ENCODE data around the gene AKT3.
"Not testable (repeated sequence)": the region's sequence is repeated elsewhere in the genome, so short reads cannot be mapped to it uniquely, and the experiment has no call there.

Gene AKT3

DNA sequence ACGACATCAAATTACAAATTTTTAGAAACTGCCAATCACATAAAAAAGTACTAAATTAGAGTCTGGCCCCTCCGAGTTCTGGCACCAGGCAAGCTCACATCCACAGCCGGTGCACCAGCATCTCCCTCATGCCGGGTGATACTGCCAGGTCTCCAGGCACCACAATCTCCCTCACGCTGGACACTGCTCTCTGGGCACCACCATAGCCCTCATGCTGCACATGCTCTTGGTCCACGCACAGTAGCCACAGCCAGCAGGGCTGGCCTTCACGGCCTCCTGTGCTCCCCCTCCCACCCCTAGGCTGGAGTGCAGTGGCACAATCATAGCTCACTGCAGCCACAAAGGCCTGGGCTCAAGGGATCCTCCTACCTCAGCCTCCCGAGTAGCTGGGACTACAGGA lies 65.5 kb downstream of the AKT3 start:
- no peak for DNase-seq (ENCODE audit: low read depth)

DNA sequence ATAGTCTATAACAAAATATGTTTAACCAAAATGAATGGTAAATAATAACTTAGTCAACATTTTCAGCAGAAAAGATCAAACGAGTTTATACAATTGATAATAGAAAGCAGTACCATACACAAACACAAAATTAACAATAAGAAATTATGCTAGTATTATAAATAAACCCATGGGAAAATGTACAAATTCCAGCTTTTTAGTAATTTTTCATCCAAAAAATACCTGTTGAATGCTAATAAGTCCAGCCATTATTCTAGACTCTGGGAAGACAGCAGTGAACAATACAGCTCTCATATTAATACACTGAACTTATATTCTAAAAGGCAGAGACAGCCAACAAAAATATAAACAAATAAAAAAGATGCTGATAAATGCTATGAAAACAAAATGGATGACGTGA lies 66.3 kb downstream of the AKT3 start:
- DNase-seq (ENCODE audit: low read depth): no peak

GRCh38 chr1:243772361-243773050 lies 77.5 kb downstream of the AKT3 start:
- not testable (repeated sequence) for DNase-seq (ENCODE audit: low read depth)

GRCh38 chr1:243770860-243771259 lies 79.2 kb downstream of the AKT3 start:
- DNase-seq (ENCODE audit: low read depth): no peak

DNA sequence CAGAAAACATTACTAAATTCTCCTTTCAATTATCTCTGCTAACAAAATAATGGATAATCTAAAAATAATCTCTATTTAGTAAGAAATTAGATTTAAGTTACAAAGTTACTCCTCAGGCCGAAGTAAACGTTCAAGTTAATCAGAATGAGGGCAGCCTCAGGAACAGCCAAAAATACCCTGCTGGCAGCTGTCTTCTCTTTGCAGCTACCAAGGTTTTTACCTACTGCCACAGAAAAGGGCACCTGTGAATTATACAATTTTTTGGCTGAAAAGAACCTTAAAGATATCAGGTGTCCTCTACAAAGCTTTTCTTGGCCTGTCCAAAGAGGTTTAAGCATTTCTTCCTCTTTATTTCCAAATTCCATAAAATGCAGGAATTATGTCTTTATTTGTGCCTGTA lies 84.4 kb downstream of the AKT3 start:
- no peak for DNase-seq (ENCODE audit: low read depth)

GRCh38 chr1:243763806-243764205 lies 86.2 kb downstream of the AKT3 start:
- DNase-seq (ENCODE audit: low read depth): no peak

GRCh38 chr1:243758647-243759046 lies 91.4 kb downstream of the AKT3 start:
- no peak for DNase-seq (ENCODE audit: low read depth)

- no peak for DNase-seq (ENCODE audit: low read depth)
Observed at GRCh38 chr1:243756529-243756928, 93.5 kb downstream of the AKT3 start.

DNA sequence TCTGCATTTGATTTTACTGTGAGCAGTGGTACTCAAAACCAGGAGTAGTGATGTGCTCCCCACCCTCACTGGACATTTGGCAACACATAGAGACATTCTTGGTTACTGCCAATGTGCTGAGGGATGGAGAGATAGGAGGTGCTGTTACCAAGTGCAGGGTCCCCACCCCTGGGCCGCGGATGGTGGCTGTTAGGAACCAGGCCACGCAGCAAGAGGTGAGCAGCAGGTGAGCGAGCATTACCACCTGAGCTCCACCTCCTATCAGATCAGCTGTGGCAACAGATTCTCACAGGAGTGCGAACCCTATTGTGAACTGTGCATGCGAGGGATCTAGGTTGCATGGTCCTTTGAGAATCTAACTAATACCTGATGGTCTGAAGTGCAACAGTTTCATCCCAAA lies 95.7 kb downstream of the AKT3 start:
- DNase-seq (ENCODE audit: low read depth): no peak

DNA sequence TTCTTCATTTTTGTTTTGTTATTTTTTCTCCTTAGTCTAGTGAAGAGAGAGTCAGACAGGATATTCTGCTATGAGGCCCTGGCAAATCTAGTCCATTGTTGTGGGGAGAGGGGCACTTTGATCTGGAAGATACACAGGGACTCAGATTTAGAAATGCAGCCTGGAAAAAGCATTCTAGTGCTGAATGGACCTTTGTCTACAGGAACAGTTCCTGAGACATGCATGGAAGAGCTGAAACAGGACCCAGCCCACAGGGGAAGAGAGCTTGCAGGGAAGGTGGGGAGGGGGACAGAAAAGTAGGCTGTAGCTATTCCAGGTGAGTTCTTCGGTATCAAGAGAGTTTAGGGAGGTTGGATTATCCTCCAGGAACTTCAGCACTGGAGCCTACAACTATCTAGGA lies 98.5 kb downstream of the AKT3 start:
- DNase-seq (ENCODE audit: low read depth): no peak

- no peak for DNase-seq (ENCODE audit: low read depth)
Observed at GRCh38 chr1:243748706-243749283, 101.2 kb downstream of the AKT3 start.

DNA sequence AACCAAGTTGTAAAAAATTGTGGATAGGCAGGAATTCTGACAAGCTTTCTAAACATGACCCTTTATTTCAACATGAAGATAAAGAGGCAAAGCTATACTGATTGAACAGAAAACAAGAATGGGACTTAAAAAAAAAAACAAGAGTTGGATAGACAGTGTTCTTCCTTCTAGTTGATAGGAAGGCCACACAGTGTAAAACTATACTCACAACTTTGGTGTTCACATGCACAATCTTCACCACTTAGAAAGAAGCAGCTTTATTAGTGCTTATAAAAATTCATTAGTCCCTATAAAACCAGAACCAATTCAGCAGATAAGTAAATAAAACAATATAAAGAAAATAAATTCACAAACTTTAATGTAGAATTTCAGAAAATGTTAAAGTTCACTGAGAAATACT lies 101.8 kb downstream of the AKT3 start:
- DNase-seq (ENCODE audit: low read depth): no peak

- no peak for DNase-seq (ENCODE audit: low read depth)
Observed at GRCh38 chr1:243746751-243747150, 103.3 kb downstream of the AKT3 start.

GRCh38 chr1:243745356-243745755 lies 104.7 kb downstream of the AKT3 start:
- no peak for DNase-seq (ENCODE audit: low read depth)

DNA sequence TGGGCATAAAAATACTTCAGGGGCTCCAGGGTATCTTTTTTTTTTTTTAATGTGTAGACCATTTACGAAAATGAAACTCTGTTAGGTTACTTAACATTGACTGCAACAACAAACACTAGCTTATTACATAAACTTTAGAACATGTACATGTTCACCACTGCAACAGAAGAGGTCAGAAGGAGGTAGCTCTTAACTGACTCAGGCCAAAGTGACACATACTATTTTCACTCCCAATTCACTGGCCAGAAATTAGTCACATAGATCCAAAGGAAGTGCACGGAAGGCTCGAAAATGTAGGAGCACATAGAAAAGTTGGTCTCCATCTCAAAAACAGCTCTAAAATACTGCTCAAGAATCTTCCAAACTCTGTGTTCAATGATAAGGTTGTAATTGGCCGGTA lies 107.2 kb downstream of the AKT3 start:
- DNase-seq (ENCODE audit: low read depth): no peak

GRCh38 chr1:243740255-243740999 lies 109.6 kb downstream of the AKT3 start:
- no peak for DNase-seq (ENCODE audit: low read depth)

- DNase-seq (ENCODE audit: low read depth): no peak
Observed at GRCh38 chr1:243739335-243740003, 110.6 kb downstream of the AKT3 start.

DNA sequence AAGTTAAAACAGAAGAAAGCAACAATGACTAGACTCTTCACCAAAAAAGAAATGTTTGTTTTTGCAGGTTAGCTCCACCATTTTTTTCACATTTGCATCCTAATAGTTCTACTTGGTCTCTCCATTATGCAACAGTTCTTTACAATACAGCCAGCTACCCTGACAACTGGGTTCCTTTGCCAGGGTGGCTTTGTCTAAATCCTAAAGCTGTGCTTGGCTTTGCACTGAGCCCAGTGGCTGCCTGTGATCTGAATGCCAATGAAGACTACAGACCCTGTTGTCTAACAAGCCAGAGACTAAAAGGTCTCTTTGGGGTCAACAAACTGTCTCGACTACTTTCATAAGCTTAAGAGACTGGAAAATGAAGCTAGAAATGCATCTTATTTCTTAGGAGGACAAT lies 112.0 kb downstream of the AKT3 start:
- no peak for DNase-seq (ENCODE audit: low read depth)

DNA sequence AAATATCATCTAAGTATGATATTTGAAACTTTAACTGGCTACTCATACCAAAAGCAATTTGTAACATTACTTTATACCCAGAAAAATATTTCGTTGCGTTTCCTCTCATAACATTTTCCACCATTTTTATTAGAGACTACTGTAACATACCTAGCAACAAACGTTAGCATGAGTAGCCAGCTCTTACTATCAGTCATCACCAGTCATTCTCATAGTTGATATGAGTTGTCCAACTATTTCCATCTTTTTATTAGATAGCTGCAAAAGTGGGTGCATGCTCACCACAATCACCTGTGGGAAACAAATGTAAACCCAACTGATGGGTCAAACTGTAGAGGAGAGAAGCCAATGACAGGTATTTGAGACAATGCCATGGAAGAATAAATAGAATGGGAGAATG lies 114.6 kb downstream of the AKT3 start:
- no peak for DNase-seq (ENCODE audit: low read depth)

- DNase-seq (ENCODE audit: low read depth): no peak
Observed at GRCh38 chr1:243734308-243734695, 115.7 kb downstream of the AKT3 start.

DNA sequence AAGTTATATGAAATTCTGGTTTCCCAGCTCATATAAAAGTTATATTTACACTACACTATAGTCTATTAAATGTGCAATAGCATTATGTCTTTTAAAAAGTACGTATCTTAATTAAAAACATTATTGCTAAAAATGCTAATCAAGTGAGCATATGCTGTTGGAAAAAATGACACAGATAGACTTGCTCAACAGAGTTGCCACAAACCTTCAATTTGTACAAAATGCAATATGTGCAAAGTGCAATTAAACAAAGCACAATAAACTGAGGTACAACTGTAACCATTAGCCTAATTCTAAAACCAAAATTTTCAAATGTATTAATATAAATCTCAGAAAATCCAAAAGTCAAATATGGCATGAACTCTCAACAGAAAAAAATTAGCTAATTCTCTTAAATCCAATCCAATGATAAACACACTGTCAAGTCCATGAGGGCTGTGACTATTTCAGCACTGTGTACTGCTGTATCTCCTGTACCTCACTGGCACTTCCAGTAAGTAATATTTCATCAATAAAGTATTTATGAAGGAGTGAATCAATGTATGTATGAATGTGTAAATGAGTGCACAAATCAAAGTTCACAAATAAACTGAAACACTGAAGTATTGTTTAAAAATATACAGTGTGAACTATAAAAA lies 116.3 kb downstream of the AKT3 start:
- no peak for DNase-seq (ENCODE audit: low read depth)

- DNase-seq (ENCODE audit: low read depth): no peak
Observed at GRCh38 chr1:243732637-243733036, 117.4 kb downstream of the AKT3 start.
